H54 (cell line): ENCODE data around the gene PPP3R1.
A peak's percentile ranks its signal among the peaks of the same experiment; 100 is the strongest.

ENCODE experiments used
- DNase-seq: peaks from one replicate; pipeline ENCODE4 v3.0.0; 2011; ENCODE audit warnings: low spot score, mixed read lengths; ENCODE audit not compliant: insufficient read length
- FAIRE-seq: peaks from 3 replicates; lab custom pipeline; 2011; peaks lifted over from hg19 to GRCh38; lab: Jason Lieb, UNC
- POLR2A ChIP-seq: IDR thresholded peaks from 2 replicates; pipeline ENCODE4 v1.6.1; 2011; ENCODE audit warnings: low read depth, mild to moderate bottlenecking, low read length

Gene PPP3R1

DNA sequence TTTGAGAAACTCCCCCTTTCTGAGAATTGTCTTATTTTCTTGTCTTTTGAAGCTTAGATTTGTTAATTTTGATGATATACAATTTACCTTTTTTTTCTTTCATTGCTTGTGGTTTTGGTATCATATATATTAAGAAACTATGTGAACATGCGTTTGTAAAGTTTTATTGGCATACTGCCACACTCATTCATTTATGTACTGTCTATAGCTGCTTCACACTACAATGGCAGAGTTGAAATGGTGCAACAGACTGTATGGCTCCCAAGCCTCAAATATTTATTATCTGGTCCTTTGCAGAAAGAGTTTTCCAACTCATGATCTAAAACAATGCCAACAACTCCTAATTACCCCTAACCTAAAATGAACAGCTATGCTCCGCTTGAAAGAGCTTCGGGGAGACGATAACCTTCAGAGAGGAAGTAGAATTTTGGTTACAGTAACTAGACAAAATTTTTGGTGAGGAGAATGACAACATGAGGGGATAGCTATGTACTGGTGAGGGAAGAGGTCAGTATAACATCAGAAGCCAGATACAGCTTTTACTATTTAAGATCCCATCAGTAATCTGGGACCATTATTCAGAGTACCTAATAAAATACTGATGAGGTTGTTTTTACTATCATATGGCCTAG, 16.1 kb downstream of the PPP3R1 start:
- no peak for TF ChIP-seq POLR2A
- FAIRE-seq (no peak), DNase-seq (no peak)

DNA sequence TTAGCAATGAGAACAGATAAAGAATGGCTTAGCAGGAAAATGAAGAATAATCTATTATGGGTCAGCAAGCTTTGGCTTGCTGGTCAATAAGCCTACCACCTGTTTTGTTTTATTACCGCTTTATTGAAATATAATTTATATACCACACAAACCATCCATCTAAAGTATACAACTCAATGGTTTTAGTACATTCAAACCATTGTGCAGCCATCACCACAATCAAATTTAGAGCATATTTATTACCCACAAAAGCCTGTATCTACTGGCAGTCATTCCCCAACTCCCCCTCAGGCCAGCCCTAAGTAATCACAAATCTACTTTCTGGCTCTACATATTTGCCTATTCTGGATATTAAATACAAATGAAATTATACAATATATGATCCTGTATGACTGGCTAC, 17.2 kb downstream of the PPP3R1 start:
- DNase-seq (no peak), FAIRE-seq (no peak)
- TF ChIP-seq POLR2A, result no peak

DNA sequence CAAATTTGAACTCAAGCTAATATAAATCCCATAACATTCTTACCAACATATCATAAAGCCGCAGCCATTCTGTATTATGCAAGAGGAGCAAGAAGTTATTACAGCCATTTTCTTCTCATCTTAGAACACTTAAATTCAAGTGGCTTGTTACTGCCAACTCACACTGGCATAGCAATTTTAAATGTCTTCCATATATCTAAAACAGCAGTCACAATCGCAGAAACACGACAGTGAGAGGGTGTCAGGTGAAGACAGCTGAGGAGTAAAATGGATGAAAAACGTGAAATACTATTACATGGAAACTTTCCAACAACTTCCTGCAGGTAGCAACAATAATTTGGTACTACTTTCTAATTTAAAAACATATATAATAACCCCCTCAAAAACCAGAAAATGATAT, 17.9 kb downstream of the PPP3R1 start:
- no peak for FAIRE-seq
- DNase-seq, result no peak
- no peak for TF ChIP-seq POLR2A

DNA sequence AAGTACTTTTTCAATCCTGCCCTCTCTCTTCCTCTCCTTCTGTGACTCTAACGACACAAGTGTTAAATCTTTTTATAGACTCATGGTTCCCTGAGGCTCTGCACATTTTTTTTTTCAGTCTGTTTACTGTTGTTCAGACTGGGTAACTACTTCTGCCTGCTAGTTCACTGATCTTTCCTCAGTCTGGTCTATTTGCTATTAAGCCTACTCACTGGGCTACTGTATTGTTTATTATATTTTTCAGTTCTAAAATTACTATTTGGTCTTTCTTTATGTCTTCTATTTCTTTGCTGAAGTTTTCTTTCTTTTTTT, 21.3 kb downstream of the PPP3R1 start:
- no peak for FAIRE-seq
- DNase-seq, result no peak
- no peak for TF ChIP-seq POLR2A

- FAIRE-seq (peak; percentile 57), DNase-seq (no peak)
- TF ChIP-seq POLR2A, result no peak
These were observed 21.9 kb downstream of the PPP3R1 start for GRCh38 chr2:68230241-68231060.

GRCh38 chr2:68226794-68227193, 25.5 kb downstream of the PPP3R1 start:
- FAIRE-seq, result no peak
- TF ChIP-seq POLR2A, result no peak

DNA sequence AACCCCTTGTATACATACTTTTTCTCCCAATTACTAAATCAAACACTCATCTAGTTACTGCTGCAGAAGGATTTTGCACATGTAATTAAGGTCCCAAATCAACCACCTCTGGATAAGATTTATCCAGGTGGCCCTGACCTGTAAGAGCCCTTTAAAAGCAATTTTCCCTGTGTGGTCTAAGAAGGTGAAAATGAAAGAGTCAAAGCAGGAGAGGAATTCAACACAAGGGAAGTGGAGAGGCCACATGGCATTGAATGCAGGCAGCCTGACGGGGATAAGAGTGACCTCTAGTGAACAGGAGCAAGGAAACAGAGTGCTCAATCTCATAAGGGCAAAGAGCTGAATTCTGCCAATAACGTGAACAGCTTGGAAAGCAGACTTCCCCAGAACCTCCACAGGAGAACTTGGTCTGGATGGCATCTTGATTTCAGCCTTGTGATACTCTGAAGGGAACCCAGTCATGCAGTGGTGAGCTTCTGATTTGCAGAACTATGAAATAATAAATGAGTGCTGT, 27.2 kb downstream of the PPP3R1 start:
- FAIRE-seq, result peak; percentile 90
- TF ChIP-seq POLR2A, result no peak
- DNase-seq, result no peak

More at GRCh38 chr2:68226794-68227193, 25.5 kb downstream of the PPP3R1 start:
- DNase-seq, result no peak

DNA sequence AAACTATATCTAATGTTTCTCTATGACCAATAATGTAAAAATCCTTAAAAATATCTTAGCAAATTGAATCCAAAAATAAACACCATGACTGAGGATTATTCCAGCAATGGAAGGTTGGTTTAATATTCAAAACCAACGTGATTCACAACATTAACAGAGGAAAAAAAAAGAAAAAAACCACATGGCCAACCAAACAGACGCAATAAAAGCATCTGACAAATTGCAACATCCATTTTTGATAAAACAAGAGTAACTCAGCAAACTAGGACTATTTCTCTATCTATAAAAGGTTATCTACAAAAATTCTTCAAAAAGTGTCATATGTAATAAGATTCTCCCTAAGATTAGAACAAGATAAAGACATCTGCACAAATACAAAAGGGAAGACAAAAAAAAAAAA, 28.9 kb downstream of the PPP3R1 start:
- no peak for TF ChIP-seq POLR2A
- FAIRE-seq (no peak), DNase-seq (no peak)

GRCh38 chr2:68222287-68222686, 30.0 kb downstream of the PPP3R1 start:
- no peak for DNase-seq
- no peak for TF ChIP-seq POLR2A
- FAIRE-seq, result peak; percentile 87

- DNase-seq (no peak), FAIRE-seq (no peak)
- no peak for TF ChIP-seq POLR2A
These were observed 33.9 kb downstream of the PPP3R1 start for GRCh38 chr2:68218343-68218901.

- TF ChIP-seq POLR2A, result no peak
- DNase-seq (no peak), FAIRE-seq (no peak)
These were observed 34.6 kb downstream of the PPP3R1 start for GRCh38 chr2:68217729-68218128.

GRCh38 chr2:68216454-68217310, 35.6 kb downstream of the PPP3R1 start:
- no peak for TF ChIP-seq POLR2A
- no peak for DNase-seq
- no peak for FAIRE-seq

- TF ChIP-seq POLR2A, result no peak
- no peak for DNase-seq
- no peak for FAIRE-seq
These were observed 38.0 kb downstream of the PPP3R1 start for GRCh38 chr2:68214381-68214780.
